ENCODE measurements around the gene PCDHGA10. TPM values are rescaled to one million over a fixed set of nuclear protein-coding genes. Genes with fewer than 3 reads are reported as not detected.
"Not testable (repeated sequence)": the region's sequence is repeated elsewhere in the genome, so short reads cannot be mapped to it uniquely, and the experiment has no call there.

Gene PCDHGA10
- total RNA-seq, 2 experiments from 2014 or later = 3.9 to 4.9 TPM

GRCh38 chr5:141411575-141411974 lies 1.2 kb upstream of the PCDHGA10 start:
- POLR2A ChIA-PET = interaction anchor here (2.2 kb wide), 1 partner anchor 152 kb away, joined by 6 read pairs; no protein-coding TSS in a partner anchor
- no peaks in the 10 kb centered on the region for H3K36me3 ChIP-seq (ENCODE audit: insufficient read depth, low read length)
- H3K27ac ChIP-seq (ENCODE audit: low read depth, low read length, poor library complexity, severe bottlenecking) = no peak overlapping the region
- H3K4me1 ChIP-seq (ENCODE audit: insufficient read depth, low read length, poor library complexity, severe bottlenecking) = no peaks in the 10 kb centered on the region
- TF ChIP-seq EZH2phosphoT487 (IDR thresholded peaks at IDR 0.05; ENCODE audit: borderline replicate concordance, low read depth, low read length) = no peak
- TF ChIP-seq CTCF (conservative IDR thresholded peaks at IDR 0.05; ENCODE audit: low read length) = no peak
- CTCF ChIA-PET (ENCODE audit: unreplicated experiment) = interaction anchor here (0.9 kb wide), 1 partner anchor 152 kb away, joined by 5 read pairs; no protein-coding TSS in a partner anchor
- H3K4me2 ChIP-seq (ENCODE audit: low read length) = no peak overlapping the region
- H3K4me3 ChIP-seq (ENCODE audit: low read depth, low read length, poor library complexity, severe bottlenecking) = no peak overlapping the region
- no peak for DNase-seq (ENCODE audit: low spot score)
- no peaks in the 10 kb centered on the region for H3K9me2 ChIP-seq (ENCODE audit: insufficient read depth, low read length)
- H4K20me1 ChIP-seq (ENCODE audit: insufficient read depth, low read length) = no peaks in the 10 kb centered on the region
- no peaks in the 10 kb centered on the region for H3K79me2 ChIP-seq (ENCODE audit: insufficient read depth, low read depth, low read length)
- no peak overlapping the region for H2AFZ ChIP-seq (ENCODE audit: low read length)
- intact Hi-C loops (cut with micrococcal nuclease; ENCODE audit: unreplicated experiment) = loop anchor here (5.0 kb wide), 1 partner anchor 54 kb away; the partner anchor contains the start of genes PCDHGA4 and PCDHGB2
- BruUV-seq (replicated peaks) = no TSS peak
- H3K9me3 ChIP-seq (ENCODE audit: low read length) = no peaks in the 10 kb centered on the region

- TF ChIP-seq CTCF (conservative IDR thresholded peaks at IDR 0.05; ENCODE audit: low read length) (no peak), EZH2phosphoT487 (IDR thresholded peaks at IDR 0.05; ENCODE audit: borderline replicate concordance, low read depth, low read length) (no peak)
- Histone ChIP-seq H3K79me2 (ENCODE audit: insufficient read depth, low read depth, low read length) (no peaks in the 10 kb centered on the region), H3K4me1 (ENCODE audit: insufficient read depth, low read length, poor library complexity, severe bottlenecking) (no peaks in the 10 kb centered on the region), H3K9me2 (ENCODE audit: insufficient read depth, low read length) (no peaks in the 10 kb centered on the region), H3K4me2 (ENCODE audit: low read length) (peak overlapping the region; percentile 37; the same call in 1 of the 2 replicates), H3K4me3 (ENCODE audit: low read depth, low read length, poor library complexity, severe bottlenecking) (no peak overlapping the region), H3K27ac (ENCODE audit: low read depth, low read length, poor library complexity, severe bottlenecking) (no peak overlapping the region), H2AFZ (ENCODE audit: low read length) (no peak overlapping the region), H3K36me3 (ENCODE audit: insufficient read depth, low read length) (no peaks in the 10 kb centered on the region), H3K9me3 (ENCODE audit: low read length) (no peaks in the 10 kb centered on the region), H4K20me1 (ENCODE audit: insufficient read depth, low read length) (no peaks in the 10 kb centered on the region)
- intact Hi-C loops (cut with micrococcal nuclease; ENCODE audit: unreplicated experiment) = loop anchor here (5.0 kb wide), 1 partner anchor 56 kb away; the partner anchor contains the start of genes PCDHGA4 and PCDHGB2
- ChIA-PET POLR2A (interaction anchor here (0.9 to 2.2 kb wide), 2 partner anchors 63 to 150 kb away, joined by 3 to 6 read pairs; no protein-coding TSS in a partner anchor), CTCF (ENCODE audit: unreplicated experiment) (interaction anchor here (0.9 to 1.7 kb wide), 3 partner anchors 51 to 150 kb away, joined by 3 to 8 read pairs (median 4); no protein-coding TSS in a partner anchor)
- BruUV-seq (replicated peaks) = no TSS peak
- no peak for DNase-seq (ENCODE audit: low spot score)
These were observed 818 bp downstream of the PCDHGA10 start for GRCh38 chr5:141413540-141414069.

- not testable (repeated sequence) for H3K36me3 ChIP-seq (ENCODE audit: insufficient read depth, low read length); H3K9me3 ChIP-seq (ENCODE audit: low read length); H3K4me3 ChIP-seq (ENCODE audit: low read depth, low read length, poor library complexity, severe bottlenecking); H3K79me2 ChIP-seq (ENCODE audit: insufficient read depth, low read depth, low read length); H3K4me1 ChIP-seq (ENCODE audit: insufficient read depth, low read length, poor library complexity, severe bottlenecking); H3K9me2 ChIP-seq (ENCODE audit: insufficient read depth, low read length); H2AFZ ChIP-seq (ENCODE audit: low read length); H3K4me2 ChIP-seq (ENCODE audit: low read length); DNase-seq (ENCODE audit: low spot score); H3K27ac ChIP-seq (ENCODE audit: low read depth, low read length, poor library complexity, severe bottlenecking); BruUV-seq (replicated peaks); H4K20me1 ChIP-seq (ENCODE audit: insufficient read depth, low read length)
- POLR2A ChIA-PET = interaction anchor here (0.7 kb wide), 1 partner anchor 479 kb away, joined by 10 read pairs; no protein-coding TSS in a partner anchor
- intact Hi-C loops (cut with micrococcal nuclease; ENCODE audit: unreplicated experiment) = loop anchor here (5.0 kb wide), 1 partner anchor 57 kb away; the partner anchor contains the start of genes PCDHGA4 and PCDHGB2
- CTCF ChIA-PET (ENCODE audit: unreplicated experiment) = interaction anchor here (1.7 kb wide), 1 partner anchor 149 kb away, joined by 8 read pairs; no protein-coding TSS in a partner anchor
These were observed 1.9 kb downstream of the PCDHGA10 start for GRCh38 chr5:141414548-141415274.

GRCh38 chr5:141415275-141415618 lies 2.5 kb downstream of the PCDHGA10 start:
- intact Hi-C loops (cut with micrococcal nuclease; ENCODE audit: unreplicated experiment); H3K9me2 ChIP-seq (ENCODE audit: insufficient read depth, low read length); CTCF ChIA-PET (ENCODE audit: unreplicated experiment); H3K36me3 ChIP-seq (ENCODE audit: insufficient read depth, low read length); H3K4me1 ChIP-seq (ENCODE audit: insufficient read depth, low read length, poor library complexity, severe bottlenecking); H3K9me3 ChIP-seq (ENCODE audit: low read length); BruUV-seq (replicated peaks); H3K4me2 ChIP-seq (ENCODE audit: low read length); H3K79me2 ChIP-seq (ENCODE audit: insufficient read depth, low read depth, low read length); H2AFZ ChIP-seq (ENCODE audit: low read length); H4K20me1 ChIP-seq (ENCODE audit: insufficient read depth, low read length); H3K27ac ChIP-seq (ENCODE audit: low read depth, low read length, poor library complexity, severe bottlenecking); H3K4me3 ChIP-seq (ENCODE audit: low read depth, low read length, poor library complexity, severe bottlenecking); DNase-seq (ENCODE audit: low spot score): not testable (repeated sequence)
- POLR2A ChIA-PET = interaction anchor here (0.7 kb wide), 1 partner anchor 479 kb away, joined by 10 read pairs; no protein-coding TSS in a partner anchor

Measured in OCI-LY7 (cell line).